GM19025 (cell line): ENCODE measurements around the gene ZNF345.

Experiments
- ATAC-seq: cut with Tn5 transposase; IDR thresholded peaks from one replicate; pipeline ENCODE4 v1.9.1; 2021; ENCODE audit warnings: mild to moderate bottlenecking, low read depth, moderate library complexity; ENCODE audit not compliant: unreplicated experiment

Gene ZNF345

DNA sequence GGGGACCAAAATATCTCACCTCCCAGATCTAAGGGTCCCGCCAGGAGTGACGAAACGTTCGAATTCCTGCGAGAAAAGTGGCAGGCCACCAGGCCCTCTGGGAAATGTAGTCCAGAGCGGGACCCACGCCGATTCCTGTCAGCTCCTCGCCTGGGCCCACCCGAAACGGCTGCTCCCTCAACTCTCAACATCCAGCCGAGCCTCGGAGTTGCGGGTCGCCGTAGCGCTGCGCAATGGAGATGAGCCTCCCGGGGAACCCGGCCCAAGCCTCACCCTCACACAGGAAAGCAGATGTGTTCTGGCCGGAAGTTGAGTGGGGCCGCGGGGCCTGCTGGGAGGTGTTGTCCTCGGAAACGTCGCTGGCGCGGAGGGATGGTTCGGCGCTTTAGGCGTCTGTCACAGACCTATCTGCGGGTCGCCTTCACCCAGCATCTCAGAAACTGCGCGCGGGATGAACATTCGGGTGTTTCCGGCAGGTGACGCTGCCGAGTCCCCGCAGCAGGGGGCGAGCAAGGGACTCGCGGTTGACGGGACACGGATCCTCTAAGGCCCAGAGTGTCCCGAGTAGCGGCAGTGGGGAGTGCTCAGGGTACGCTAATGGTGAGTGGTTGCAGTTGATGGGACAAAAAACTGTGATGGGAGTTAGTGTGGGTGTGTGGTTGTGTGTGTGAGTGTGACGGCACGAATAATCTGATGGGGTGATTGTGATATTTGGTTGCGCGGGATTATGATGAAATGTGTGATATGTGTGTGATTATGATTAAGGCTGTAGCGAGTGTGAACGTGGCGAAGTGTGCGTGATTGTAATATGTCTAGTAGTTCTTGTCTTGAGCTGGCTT, 65.5 kb downstream of the ZNF345 start, which contains the start of the genes ZNF568 and ZNF829:
TSS of gene ZNF568 (plus strand) at position 341 of the 839 bp plus-strand sequence. CDS start 6,439 bp downstream, outside the sequence.
TSS of gene ZNF829 (minus strand) at position 300 of the 839 bp plus-strand sequence. CDS start 1,124 bp downstream, outside the sequence.
- peak; percentile 86 for ATAC-seq

GRCh38 chr19:36916991-36917390, 66.3 kb downstream of the ZNF345 start:
- ATAC-seq: no peak

DNA sequence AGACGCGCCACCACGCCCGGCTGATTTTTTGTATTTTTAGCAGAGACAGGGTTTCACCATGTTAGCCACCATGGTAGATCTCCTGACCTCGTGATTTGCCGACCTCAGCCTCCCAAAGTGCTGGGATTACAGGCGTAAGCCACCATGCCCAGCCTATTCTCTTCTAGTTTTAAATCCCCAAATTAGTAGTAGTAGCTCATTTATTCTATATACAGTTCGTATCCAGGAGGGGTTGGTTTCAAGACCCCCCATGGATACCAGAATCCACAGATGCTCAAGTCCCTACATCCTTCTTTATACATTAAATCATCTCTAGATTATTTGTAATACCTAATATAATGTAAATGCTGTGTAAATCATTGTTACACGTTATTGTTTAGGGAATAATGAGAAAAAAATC, 67.4 kb downstream of the ZNF345 start:
- ATAC-seq: no peak
